H1 (cell line): ENCODE results near the gene XPO6. TPM values are rescaled to one million over a fixed set of nuclear protein-coding genes. Genes with fewer than 3 reads are reported as not detected.
A peak's percentile ranks its signal among the peaks of the same experiment; 100 is the strongest.

ENCODE experiments used
- CTCF ChIA-PET: fragments of 300-600 bp; sonication (Branson Sonifier 250); formaldehyde crosslinking; loops from one replicate; lab custom pipeline; 2021; ENCODE audit not compliant: partially characterized antibody; lab: Charles Lee
- POLR2A ChIA-PET: fragments of 300-600 bp; sonication (Branson Sonifier 250); formaldehyde crosslinking; loops from one replicate; lab custom pipeline; 2021; ENCODE audit warnings: inconsistent platforms; ENCODE audit not compliant: partially characterized antibody; lab: Charles Lee
- DNase-seq, 2 experiments: peaks; one replicate each; pipeline versions ENCODE4 v3.0.0 to v3.0.0-alpha.2; 2010 to 2022; ENCODE audit warnings: low spot score in 2 of 2, low read depth in 1 of 2, mixed read lengths in 1 of 2
- FAIRE-seq: peaks from 2 replicates; lab custom pipeline; 2011; peaks lifted over from hg19 to GRCh38; lab: Jason Lieb, UNC
- H2AFZ ChIP-seq: 2 replicates; pipeline ENCODE4 v1.8.1; 2012; ENCODE audit warnings: low read length, inconsistent platforms
- H2AK5ac ChIP-seq: 2 replicates; pipeline ENCODE4 v1.6.1; 2013; ENCODE audit warnings: low read depth, low read length
- H2BK120ac ChIP-seq: replicated peaks from 2 replicates; pipeline ENCODE3; 2013; ENCODE audit warnings: low read depth, low read length, inconsistent platforms
- H2BK12ac ChIP-seq: 2 replicates; pipeline ENCODE4 v1.6.1; 2013; ENCODE audit warnings: low read depth, low read length
- H2BK15ac ChIP-seq: 2 replicates; pipeline ENCODE4 v1.6.1; 2013; ENCODE audit warnings: low read length
- H2BK20ac ChIP-seq: 2 replicates; pipeline ENCODE4 v1.6.1; 2013; ENCODE audit warnings: low read length
- H2BK5ac ChIP-seq: 2 replicates; pipeline ENCODE4 v1.6.1; 2013; ENCODE audit warnings: low read depth, low read length
- H3K14ac ChIP-seq: 2 replicates; pipeline ENCODE4 v1.6.1; 2013; ENCODE audit warnings: inconsistent platforms; ENCODE audit not compliant: insufficient read length
- H3K18ac ChIP-seq: 2 replicates; pipeline ENCODE4 v1.6.1; 2013; ENCODE audit warnings: low read length; ENCODE audit errors: extremely low read depth
- H3K23ac ChIP-seq: 2 replicates; pipeline ENCODE4 v1.6.1; 2013; ENCODE audit warnings: inconsistent platforms; ENCODE audit not compliant: insufficient read length
- H3K23me2 ChIP-seq: 2 replicates; pipeline ENCODE4 v1.6.1; 2013; ENCODE audit warnings: low read depth, low read length
- H3K27ac ChIP-seq: 2 replicates; pipeline ENCODE4 v1.6.1; 2011; ENCODE audit warnings: low read depth, low read length, inconsistent platforms
- H3K27me3 ChIP-seq, 4 experiments: replicated peaks in 1 of 4; 1 replicate in 1 of 4; 2 replicates in 3 of 4; pipeline versions ENCODE4 v1.6.1 to v1.8.1; 2011 to 2013; ENCODE audit warnings: low read length in 3 of 4, mild to moderate bottlenecking in 3 of 4, inconsistent platforms in 2 of 4, mixed read lengths in 2 of 4, moderate library complexity in 1 of 4; ENCODE audit not compliant: control insufficient read depth in 3 of 4, insufficient read depth in 3 of 4; ENCODE audit errors: extremely low read depth in 1 of 4
- H3K36me3 ChIP-seq, 4 experiments: 2 replicates each; pipeline versions ENCODE4 v1.6.1 to v1.8.1; 2011 to 2013; ENCODE audit warnings: mild to moderate bottlenecking in 4 of 4, low read length in 3 of 4, moderate library complexity in 2 of 4, control low read depth in 1 of 4, inconsistent platforms in 1 of 4; ENCODE audit not compliant: insufficient read depth in 4 of 4, control insufficient read depth in 2 of 4
- H3K4ac ChIP-seq: replicated peaks from 2 replicates; pipeline ENCODE3; 2013; ENCODE audit warnings: low read length, low read depth, mixed read lengths, inconsistent platforms; ENCODE audit not compliant: insufficient read length
- H3K4me1 ChIP-seq, 4 experiments: replicated peaks in 1 of 4; 1 replicate in 1 of 4; 2 replicates in 3 of 4; pipeline versions ENCODE4 v1.6.1 to v1.8.1; 2011 to 2013; ENCODE audit warnings: low read length in 3 of 4, inconsistent platforms in 2 of 4, mixed read lengths in 1 of 4; ENCODE audit not compliant: insufficient read depth in 4 of 4, control insufficient read depth in 3 of 4
- H3K4me2 ChIP-seq, 2 experiments: 2 replicates each; pipeline versions ENCODE4 v1.6.1 to v1.8.1; 2011 to 2013; ENCODE audit warnings: low read depth in 2 of 2, low read length in 2 of 2, control low read depth in 1 of 2, inconsistent platforms in 1 of 2, mild to moderate bottlenecking in 1 of 2; ENCODE audit not compliant: insufficient read depth in 1 of 2
- H3K4me3 ChIP-seq, 4 experiments: fragments of 200-600, 300-600 bp in 1 of 4; sonication (generic), shearing (Covaris generic), sonication (Bioruptor Twin) in 1 of 4; 2 replicates each; pipeline versions ENCODE4 v1.5.1 to v1.8.1; 2011 to 2016; ENCODE audit warnings: low read length in 4 of 4, low read depth in 3 of 4, control low read depth in 2 of 4, inconsistent platforms in 2 of 4, mild to moderate bottlenecking in 2 of 4, mixed read lengths in 1 of 4, moderate library complexity in 1 of 4; ENCODE audit not compliant: insufficient read depth in 2 of 4; ENCODE audit errors: extremely low read depth in 1 of 4
- H3K56ac ChIP-seq: replicated peaks from 2 replicates; pipeline ENCODE3; 2013; ENCODE audit warnings: low read depth, mild to moderate bottlenecking, mixed read lengths, low read length, inconsistent platforms; ENCODE audit not compliant: insufficient read length
- H3K79me1 ChIP-seq: 2 replicates; pipeline ENCODE4 v1.6.1; 2013; ENCODE audit warnings: low read depth, low read length, control low read depth
- H3K79me2 ChIP-seq, 2 experiments: 2 replicates each; pipeline versions ENCODE4 v1.6.1 to v1.8.1; 2012 to 2013; ENCODE audit warnings: low read length in 2 of 2, mild to moderate bottlenecking in 2 of 2, inconsistent platforms in 1 of 2; ENCODE audit not compliant: insufficient read depth in 2 of 2, control insufficient read depth in 1 of 2
- H3K9ac ChIP-seq, 4 experiments: replicated peaks in 1 of 4; 1 replicate in 1 of 4; 2 replicates in 3 of 4; pipeline versions ENCODE4 v1.6.1 to v1.8.1; 2011 to 2013; ENCODE audit warnings: low read depth in 3 of 4, low read length in 3 of 4, control low read depth in 2 of 4, mild to moderate bottlenecking in 2 of 4, moderate library complexity in 2 of 4, inconsistent platforms in 1 of 4; ENCODE audit errors: extremely low read depth in 1 of 4
- H3K9me3 ChIP-seq, 2 experiments: 2 replicates each; pipeline versions ENCODE4 v1.6.1 to v1.8.1; 2012 to 2013; ENCODE audit warnings: mild to moderate bottlenecking in 2 of 2, moderate library complexity in 2 of 2, control low read depth in 1 of 2, inconsistent platforms in 1 of 2, low read depth in 1 of 2, low read length in 1 of 2, mixed read lengths in 1 of 2; ENCODE audit not compliant: insufficient read depth in 2 of 2
- H4K20me1 ChIP-seq, 2 experiments: replicated peaks in 1 of 2; 2 replicates each; pipeline versions ENCODE3 to v1.8.1; 2011 to 2013; ENCODE audit warnings: inconsistent platforms in 2 of 2, low read length in 2 of 2, mild to moderate bottlenecking in 1 of 2; ENCODE audit not compliant: insufficient read depth in 2 of 2, control insufficient read depth in 1 of 2
- H4K5ac ChIP-seq: 2 replicates; pipeline ENCODE4 v1.6.1; 2013; ENCODE audit warnings: low read length, low read depth, mixed read lengths, inconsistent platforms; ENCODE audit not compliant: insufficient read length
- H4K8ac ChIP-seq: 2 replicates; pipeline ENCODE4 v1.8.0; 2013; ENCODE audit warnings: mild to moderate bottlenecking, moderate library complexity, low read length, inconsistent platforms; ENCODE audit not compliant: insufficient read depth; ENCODE audit errors: extremely low read depth
- H4K91ac ChIP-seq: replicated peaks from 2 replicates; pipeline ENCODE3; 2013; ENCODE audit warnings: low read length, mixed read lengths, inconsistent platforms; ENCODE audit not compliant: insufficient read length
- MAFK ChIP-seq: IDR thresholded peaks from 2 replicates; pipeline ENCODE4 v1.6.1; 2012; ENCODE audit warnings: low read depth, mild to moderate bottlenecking, improper control_type of control experiment, low read length
- SIN3A ChIP-seq, 2 experiments: IDR thresholded peaks in 1 of 2; conservative IDR thresholded peaks in 1 of 2; 2 replicates each; pipeline ENCODE4 v1.6.1; 2011 to 2012; ENCODE audit warnings: low read length in 2 of 2, improper control_type of control experiment in 1 of 2, low read depth in 1 of 2, mild to moderate bottlenecking in 1 of 2
- WGBS, 2 experiments: shearing (Covaris generic) in 1 of 2; methylation state at CpG; one replicate each; pipeline versions ENCODE4 v1.1.6 to v1.1.7; 2013 to 2015; ENCODE audit warnings: low lambda C conversion rate in 2 of 2, mixed read lengths in 2 of 2, inconsistent platforms in 1 of 2, low coverage in 1 of 2, missing lambda C conversion rate in 1 of 2; ENCODE audit not compliant: insufficient replicate concordance in 2 of 2, insufficient coverage in 1 of 2, insufficient read length in 1 of 2; ENCODE audit errors: extremely low coverage in 1 of 2, missing lambda C conversion rate in 1 of 2; 5-methylcytosine and 5-hydroxymethylcytosine counted together
- polyA plus RNA-seq, 7 experiments: library from polyadenylated mRNA; depleted of rRNA in 3 of 7; stranded (reverse) in 5 of 7; unstranded in 2 of 7; fragments of >200 nt in 5 of 7; fragments of 200-250 nt in 2 of 7; gene quantifications; 1 replicate in 5 of 7; 2 replicates in 1 of 7; 4 replicates in 1 of 7; pipeline versions ENCODE4 v1.2.1 to v1.2.3, GENCODE V29; 2011 to 2013; ENCODE audit warnings: missing spikeins in 2 of 7, mixed read lengths in 2 of 7
- total RNA-seq: library from RNA; stranded (reverse); fragmentation: NEBNext Ultra II Directional; extraction: Animal tissue kit (Norgen Biotek cat#: 25700); gene quantifications from 2 replicates; pipeline ENCODE4 v1.2.1, GENCODE V29; 2021

The XPO6 gene
- total and polyA plus RNA-seq, 2 of the 8 experiments (the other 6 are each of a cell fraction or from before 2014, with no cell fraction given): 152 to 254 TPM

GRCh38 chr16:28208131-28208530, 3.6 kb downstream of the XPO6 start:
- Histone ChIP-seq H4K91ac (no peak overlapping the region), H3K4me3 (no peak overlapping the region), H2BK15ac (no peak overlapping the region), H4K5ac (no peak overlapping the region), H3K14ac (no peak overlapping the region), H3K4me2 (no peak overlapping the region), H3K79me1 (peaks cover 19% of the 10 kb centered on the region), H3K23me2 (peaks cover 13% of the 10 kb centered on the region), H4K8ac (no peak overlapping the region), H3K4me1 (peaks cover 2 to 12% (median 8%) of the 10 kb centered on the region in 4 experiments; a peak in 6 of 7 replicates), H3K9ac (no peak overlapping the region), H3K27ac (no peak overlapping the region), H2AFZ (no peak overlapping the region), H3K79me2 (peaks cover 31 to 79% of the 10 kb centered on the region in 2 experiments), H2AK5ac (no peak overlapping the region), H3K4ac (no peak overlapping the region), H2BK120ac (no peak overlapping the region), H3K18ac (no peak overlapping the region), H3K36me3 (peaks cover 4 to 41% (median 20%) of the 10 kb centered on the region in 4 experiments; a peak in 6 of 8 replicates), H2BK20ac (no peak overlapping the region), H2BK5ac (no peak overlapping the region), H3K27me3 (no peaks in the 10 kb centered on the region), H3K56ac (no peak overlapping the region), H3K23ac (no peak overlapping the region), H3K9me3 (no peaks in the 10 kb centered on the region), H2BK12ac (no peak overlapping the region), H4K20me1 (peaks cover 11 to 23% of the 10 kb centered on the region in 2 experiments)
- TF ChIP-seq SIN3A (conservative IDR thresholded peaks at IDR 0.05 in 1 of 2, IDR thresholded peaks at IDR 0.05 in 1 of 2; ENCODE audit: low read depth in 1 of 2, low read length in 2 of 2) (no peak), MAFK (0 out of 2 replicates have a peak, but pooled peaks have one; percentile 21)
- ChIA-PET CTCF (no interaction called here), POLR2A (no interaction called here)
- DNase-seq (no peak), FAIRE-seq (no peak)
- WGBS, 2 experiments: 87% methylated on average over 4 of the region's 4 CpGs; no CpG with 5 or more reads in 1 of the 2 experiments
